ENCODE measurements around the gene GRB10.

The GRB10 gene

DNA sequence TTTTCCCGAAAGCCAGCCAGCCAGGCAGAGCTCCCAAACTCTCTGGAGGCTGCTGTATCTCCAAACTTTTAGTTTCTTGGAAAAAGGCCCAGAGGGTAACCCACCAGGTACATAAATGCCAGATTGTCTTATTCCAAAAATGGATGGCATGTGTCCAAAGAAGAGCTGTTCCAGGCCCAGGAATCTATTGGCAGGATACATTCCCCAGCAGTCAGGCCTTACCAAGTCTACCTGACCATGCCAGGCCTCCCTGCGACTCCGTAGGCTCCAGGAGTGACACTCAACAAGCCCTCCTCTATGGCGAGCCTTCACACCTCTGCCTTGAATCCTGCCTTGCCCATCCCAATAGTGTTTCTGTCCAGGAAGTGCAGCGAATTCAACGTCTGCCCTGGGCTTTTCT lies 95.6 kb downstream of the GRB10 start:
- DNase-seq, result no peak

DNA sequence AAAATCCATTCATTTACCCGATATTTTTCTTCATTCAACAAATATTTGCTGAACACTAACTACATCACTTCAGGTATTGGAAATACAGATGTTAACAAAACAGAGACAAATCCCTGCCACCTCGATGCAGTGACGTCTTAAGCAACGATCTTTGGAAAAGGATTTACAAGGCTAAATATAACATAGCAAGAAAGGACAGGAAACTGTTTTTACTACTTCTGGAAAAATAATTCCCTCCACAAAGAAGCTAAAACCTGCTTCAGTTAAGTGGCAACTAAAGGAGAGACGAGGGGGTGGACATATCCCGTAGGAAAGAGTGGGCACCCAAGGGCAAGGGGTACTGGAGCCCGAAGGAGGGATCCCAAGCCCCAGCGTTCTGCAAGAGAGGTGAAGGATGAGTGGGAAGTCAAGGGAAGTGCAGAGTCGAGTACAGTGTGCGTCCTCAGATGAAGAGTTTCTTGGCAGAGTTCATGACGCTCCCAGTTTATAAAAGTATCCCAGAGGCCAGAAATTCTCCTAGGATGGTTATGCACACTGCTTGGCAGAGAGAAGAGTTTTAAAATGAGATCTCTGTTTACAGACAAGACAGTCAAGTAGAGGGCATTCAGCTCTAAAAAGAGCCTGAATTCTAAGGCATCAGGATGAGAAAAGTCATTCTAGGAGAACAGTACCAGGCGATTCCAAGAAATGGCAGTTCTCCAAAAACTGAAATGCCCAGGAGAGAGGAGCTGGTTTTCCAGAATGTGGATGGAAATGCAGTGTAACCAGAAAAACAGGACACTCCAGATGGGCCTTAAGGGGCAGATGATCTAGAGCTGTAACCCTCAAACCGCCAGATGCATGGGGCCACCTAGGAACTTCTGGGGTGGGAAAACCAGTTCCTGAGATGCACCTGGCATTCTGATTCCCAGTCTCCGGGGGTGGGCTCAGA lies 97.3 kb downstream of the GRB10 start:
- DNase-seq, result no peak

DNA sequence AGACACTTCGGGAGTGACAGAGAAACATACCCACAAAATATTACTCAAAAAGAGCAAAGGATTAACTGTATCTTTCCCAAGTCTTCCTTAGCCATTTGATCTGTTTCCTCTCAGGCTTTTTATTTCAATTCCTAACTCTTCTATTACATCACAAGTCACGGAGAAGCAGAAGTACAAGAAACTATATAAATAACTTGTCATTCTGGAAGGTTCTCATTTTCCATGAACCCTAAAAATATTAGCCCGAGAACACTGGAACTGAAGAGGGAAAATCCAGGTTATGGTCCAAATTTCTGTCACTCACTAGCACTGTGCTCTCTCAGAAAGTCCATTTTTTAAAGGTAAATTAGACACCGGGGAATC lies 98.0 kb downstream of the GRB10 start:
- no peak for DNase-seq

DNA sequence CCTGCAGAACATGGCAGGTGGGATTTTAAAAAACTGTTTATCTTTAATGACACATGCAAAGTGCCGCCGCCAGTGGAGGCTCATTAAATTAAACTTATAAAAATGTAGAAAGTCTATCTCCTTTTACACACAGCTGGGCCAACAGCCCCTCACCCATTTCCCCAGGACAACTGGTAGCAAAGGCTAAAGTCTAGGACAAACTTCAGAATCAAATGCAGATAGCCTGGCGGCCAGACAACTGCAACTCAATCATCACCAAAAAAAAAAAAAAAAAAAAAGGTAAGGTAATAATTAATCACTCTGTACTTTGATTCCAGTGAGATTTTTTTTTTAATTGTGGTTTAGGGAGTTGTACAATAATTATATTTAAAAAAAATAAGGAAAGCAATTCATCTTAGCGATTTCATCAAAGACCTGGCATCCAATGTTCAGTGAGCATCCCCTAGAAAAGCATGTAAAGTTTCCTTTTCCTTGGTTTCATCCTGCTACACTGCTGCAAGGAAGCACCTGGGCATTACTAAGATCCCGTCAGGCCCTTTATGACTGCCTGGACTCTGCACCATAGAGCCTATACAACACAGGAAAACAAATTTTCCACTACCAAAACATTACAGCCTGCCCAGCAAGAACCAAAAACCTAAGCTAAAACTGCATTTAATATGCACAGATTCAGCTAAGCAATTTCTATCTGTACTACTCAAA lies 98.5 kb downstream of the GRB10 start:
- no peak for DNase-seq

DNA sequence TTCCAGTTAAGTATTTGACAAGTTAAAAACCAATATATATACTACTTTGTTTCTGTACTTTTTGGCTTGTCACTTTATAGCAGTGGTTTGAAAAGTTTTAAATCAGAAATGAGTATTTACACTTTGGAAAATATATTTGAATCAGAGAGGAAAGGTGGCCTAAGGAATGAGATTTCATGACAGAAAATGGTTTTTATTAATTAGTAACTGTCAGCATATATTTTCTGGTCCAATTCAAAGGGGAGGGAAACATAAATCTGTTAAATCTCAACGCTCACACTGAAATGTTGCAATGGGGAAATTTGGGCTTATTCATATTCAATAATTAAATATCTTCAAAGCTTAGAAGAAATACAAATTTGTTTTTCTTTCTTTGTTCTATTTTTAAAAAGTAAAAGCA lies 100.1 kb downstream of the GRB10 start:
- DNase-seq, result no peak

DNA sequence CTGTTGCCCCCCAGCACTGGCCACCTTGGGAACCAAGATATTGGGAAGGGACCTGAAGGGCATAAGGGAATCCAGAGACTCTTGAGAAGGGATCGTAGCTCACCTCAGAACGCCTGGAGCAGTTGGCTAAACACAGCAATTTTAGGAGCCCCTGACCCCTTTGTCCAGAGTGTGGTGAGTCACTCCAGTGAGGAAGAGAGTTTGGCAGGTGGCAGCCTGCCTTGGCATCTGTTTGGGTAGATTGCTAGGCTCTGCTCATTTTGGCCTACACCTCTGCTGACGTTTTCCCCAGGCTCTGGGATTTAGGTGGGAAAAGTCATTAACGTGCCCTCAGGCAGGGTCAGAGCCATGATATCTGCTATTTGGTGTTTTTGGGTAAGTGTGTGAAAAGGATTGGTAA lies 100.6 kb downstream of the GRB10 start:
- DNase-seq, result no peak

DNA sequence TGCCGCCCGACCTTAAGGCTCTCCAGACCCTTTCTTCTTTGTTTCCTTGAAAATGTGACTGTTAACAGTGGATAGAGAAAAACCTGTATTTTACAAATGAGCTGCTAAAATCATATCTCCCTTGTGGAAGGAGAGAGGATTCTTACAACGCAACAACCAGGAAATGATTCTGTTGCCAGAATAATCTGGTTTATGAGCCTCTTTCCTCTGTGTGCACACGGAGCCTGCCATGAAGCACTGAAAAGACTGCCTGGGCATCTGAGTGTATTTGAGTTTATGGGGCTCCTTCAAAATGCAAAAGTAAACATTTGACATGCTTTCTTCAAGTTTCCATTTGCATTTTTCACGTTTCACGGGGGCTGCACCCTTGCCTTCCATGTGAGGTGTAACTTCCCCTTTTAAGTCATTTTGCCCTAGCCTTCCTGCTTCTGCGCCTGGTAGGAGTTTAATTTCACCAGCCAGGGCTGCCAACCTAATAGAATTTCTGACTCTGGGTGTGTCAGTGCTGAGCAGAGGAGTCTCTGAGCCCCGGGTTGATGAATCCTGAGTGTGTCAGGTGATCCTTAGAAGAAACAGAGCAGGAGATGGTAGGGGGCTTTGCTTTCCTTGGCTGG lies 101.2 kb downstream of the GRB10 start:
- no peak for DNase-seq

DNA sequence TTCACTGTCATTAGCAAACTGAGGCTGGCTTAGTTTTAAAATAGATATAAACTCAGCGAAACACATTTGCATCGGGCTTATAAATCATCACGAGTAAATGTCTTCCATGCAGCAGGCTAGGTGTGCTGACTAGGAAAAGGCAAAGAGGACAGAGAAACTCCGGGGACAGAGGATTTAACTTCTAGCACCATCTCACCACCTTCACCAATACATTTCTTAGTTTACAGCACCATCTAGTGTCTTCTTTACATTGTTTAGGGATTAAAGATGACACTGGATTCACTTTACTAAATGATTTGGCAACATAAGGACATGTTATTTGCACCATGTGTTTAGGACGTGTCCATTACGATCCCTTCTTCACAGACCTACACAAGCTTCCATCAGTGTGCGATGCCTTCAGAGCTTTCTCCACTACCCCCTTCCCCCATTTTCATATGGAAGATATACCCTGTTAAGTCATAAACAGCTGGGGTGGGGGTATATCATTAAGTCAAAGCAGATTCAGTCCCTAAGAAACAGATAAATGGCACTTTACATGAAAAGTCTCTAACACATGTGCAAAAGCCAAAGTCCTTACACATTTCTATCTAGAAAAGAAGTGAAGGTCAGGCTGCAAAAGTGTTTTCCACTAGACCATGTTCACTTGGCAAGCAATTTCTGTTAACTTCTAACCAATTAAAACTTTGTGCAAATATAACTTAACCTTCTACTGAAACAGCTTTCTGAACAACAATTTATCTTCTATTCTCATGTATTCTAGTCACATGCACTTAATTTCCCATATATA lies 103.3 kb downstream of the GRB10 start:
- no peak for DNase-seq

DNA sequence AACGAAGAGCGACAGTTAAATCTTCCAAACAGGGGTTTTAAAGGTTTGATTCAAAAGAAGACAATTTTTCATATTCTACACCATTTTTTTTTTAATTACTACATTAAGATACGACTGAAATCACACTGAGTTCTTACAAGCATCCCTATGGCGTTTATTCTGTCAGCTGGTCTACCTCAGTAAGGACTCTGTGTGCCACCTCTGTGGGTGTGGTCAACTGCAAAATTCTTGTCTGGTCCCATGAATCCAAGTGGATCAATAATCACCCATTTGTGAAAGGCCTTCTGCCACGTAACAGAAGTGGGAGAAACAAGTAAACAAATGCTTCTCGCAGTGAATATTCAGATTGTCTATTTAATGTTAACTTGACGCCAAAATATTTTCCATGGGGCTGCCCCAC lies 104.1 kb downstream of the GRB10 start:
- no peak for DNase-seq

DNA sequence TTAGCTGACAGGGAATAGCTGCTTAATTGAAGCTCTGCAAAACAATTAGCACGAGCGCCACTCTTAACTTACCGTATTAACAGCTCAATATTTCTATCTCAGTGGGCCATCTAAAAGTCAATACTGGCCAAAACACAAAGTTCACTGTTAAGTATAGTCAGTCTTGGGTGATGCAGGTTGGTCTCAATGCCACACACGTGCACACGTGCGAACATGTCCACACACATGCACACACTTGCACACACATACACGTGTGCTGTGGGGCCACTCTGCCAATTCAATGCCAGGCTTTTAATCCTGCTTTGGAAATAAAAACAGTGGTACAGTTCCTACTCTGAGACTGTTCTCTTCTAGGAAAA lies 105.1 kb downstream of the GRB10 start:
- no peak for DNase-seq

DNA sequence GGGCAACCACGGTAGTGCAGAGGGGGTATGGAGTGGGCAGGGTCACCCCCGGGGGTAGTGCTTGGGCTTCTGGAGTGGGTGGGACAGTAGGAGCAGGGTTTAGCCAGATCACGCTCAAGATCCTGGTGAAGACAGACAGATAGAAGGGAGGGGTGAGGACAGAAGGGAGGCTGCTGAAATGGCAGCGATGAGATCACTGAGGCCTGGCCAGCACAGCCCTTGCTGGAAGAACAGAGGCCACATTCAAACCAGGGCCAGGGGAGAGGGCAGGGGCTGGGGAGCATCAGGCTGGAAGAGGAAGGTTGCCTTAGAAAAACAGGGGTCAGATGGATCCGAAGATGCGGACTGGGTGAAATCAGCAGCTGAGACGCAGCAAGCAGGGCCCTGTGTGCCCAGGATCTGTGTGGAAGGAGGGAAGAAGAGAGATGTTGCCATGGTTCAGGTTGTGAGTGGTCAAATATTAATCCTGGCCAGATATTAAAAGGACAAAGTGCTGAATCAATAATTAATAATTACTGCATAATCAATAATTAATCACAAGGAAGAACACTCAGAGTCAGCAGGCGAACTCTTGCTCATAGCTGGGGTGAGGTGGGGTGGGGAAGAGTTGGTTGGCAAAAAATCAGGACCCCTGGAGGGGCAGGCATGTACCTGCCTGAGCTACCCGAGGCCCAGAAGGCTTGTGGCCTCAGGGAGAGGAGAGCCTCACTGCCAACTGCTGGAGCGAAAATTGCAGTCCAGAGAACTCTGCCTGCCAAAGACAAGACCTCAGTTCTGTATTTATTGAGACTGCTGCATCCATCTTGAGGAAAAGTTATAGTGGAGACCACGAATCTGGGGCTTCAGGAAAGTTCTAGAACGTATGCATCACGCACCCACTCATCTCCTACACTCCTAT lies 105.7 kb downstream of the GRB10 start:
- DNase-seq, result no peak

DNA sequence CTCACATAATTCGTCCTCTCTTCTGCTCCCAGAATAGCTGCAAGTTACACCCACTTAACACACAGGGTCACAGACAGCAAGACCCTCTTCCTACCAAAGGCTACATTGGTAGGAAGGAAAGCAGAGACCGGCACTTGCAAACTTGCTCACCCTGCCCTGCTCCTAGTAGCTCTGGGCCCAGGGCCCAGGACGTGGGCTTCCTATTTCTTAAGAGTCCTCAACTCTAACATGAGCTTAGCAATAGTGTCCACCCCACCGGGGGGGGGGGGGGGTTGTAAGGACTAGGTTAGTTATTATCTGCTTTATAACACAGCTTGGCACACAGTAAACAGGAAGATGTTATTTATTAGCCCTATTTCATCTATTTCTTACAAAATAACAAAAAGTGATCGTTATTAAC lies 106.6 kb downstream of the GRB10 start:
- no peak for DNase-seq

DNA sequence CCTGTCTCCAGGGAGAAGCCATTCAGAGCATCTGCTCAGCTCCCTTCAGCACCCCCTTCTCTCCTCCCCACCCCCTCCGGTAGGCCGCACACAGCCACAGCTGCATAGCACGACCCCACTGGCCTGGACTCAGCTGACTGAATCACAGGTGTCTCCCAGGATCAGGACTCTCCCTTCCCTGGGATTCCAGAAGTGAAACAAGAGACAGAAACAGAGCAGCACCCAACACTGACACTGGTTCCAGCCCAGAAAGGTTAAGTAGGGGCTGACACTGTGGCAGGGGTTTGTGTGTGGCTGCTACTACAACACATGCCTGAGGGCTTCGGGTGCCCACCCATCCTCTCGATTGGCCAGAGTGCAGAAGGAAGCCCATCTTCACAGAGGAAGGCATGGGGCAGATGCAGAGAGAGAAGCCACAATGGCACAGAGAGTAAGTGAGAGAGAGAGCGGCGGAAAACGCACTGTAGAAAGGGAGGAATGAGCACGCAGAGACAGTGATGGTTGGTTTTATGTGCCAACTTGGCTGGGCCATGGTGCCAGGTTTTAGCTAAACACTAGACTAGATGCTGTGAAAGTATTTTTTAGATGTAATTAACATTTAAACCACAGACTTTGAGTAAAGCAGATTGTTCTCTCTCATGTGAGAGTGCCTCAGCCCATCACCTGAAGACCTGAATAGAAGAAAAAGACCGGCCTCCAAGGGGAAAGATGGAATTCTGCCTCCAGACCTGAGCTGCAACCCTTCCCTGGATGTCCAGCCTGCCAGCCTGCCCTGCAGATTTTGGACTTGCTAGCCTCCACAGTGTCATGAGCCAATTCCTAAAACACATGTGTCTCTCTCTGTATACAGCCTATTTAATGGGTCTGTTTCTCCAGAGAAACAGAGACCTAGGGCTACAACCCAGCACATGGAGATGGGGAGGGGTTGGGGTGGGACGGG lies 107.5 kb downstream of the GRB10 start:
- no peak for DNase-seq

DNA sequence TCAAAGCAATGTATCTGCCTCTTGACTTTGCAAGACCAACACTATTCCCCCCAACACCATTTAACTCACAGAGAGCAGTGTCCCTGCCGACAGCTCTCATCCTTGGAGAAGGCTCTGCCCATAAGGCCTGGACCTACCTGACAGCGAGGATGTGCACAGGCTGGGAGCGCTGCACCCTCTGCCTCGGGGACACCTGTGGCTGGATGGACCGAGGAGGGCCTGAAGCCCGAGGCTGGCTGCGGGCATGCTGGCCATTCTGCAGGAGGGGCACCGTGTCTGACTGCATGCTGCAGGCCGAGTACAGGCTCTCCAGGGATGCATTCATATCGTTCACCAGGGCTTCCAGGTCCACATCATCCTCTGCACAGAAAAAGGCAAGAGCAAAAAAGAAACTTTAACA lies 108.4 kb downstream of the GRB10 start:
- no peak for DNase-seq

DNA sequence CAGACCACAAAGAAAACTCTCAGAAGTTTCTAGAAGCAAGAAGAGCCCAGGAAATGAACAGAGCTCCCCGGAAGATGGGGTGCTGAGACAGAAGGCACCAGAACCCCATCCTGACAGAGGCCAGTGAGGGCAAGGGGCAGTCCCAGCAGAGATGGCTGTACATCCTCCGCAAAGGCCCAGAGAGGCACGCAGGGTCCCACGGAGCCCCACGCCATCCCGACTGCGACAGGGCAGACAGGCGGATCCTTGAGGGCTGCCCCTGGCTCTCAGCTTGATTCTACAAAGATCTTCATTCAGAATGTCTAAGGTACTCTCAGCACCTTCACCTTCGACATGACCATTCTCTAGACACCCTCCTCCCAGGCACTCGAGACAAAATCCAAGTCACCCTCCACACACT lies 109.6 kb downstream of the GRB10 start:
- no peak for DNase-seq

DNA sequence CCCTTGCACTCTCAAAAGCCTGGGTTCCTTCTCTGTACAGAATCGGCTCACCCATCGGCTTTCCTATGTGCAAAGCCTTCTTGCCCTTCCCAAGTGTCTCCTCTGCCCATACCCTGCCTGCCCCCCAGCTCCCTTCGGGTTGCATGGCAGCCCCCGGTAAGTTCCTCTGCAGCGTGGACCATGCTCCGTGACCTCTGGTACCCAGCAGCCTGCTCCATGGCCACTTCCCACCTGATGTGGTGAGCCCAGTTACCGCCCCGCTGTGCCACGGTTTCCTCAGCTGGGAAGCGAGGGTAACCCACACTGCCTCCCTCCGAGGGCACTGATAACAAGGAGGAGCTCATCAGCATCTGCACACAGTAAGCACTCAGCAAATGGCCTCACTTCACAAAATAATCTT lies 110.7 kb downstream of the GRB10 start:
- DNase-seq, result no peak

DNA sequence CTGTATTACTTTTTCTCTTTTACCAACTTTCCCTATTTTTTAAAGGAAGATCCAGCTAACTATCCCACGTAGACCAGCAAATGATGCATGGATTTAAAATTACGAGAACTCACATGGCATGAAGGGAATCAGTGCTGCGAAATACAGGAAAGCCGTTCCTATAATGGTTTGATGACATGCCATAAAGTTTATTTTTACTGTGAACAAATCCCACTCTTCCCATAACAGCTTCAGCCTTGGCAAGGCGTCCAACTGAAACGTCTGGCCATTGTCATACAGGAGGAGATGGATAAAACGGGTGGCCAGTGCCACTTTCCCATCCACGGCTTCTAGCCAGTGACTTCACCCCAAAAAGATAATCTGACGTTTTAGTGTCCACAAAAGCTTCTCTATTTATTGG lies 111.3 kb downstream of the GRB10 start:
- DNase-seq, result no peak

DNA sequence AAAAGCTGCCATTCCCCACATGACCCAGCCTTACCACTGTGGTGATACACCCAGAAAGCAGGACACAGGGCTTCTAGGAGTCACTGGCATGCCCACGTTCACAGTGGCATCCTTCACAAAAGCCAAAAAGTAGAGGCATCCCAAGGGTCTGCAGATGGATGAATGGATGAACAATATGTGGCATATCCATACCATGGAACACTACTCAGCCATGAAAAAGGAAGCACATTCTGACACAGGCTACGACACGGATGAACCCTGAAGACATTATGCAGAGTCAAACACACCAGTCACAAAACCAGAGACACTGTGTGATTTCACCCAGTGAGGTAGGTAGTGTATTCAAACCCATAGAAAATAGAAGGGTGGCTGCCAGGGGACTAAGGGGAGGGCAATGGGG lies 112.8 kb downstream of the GRB10 start:
- no peak for DNase-seq

DNA sequence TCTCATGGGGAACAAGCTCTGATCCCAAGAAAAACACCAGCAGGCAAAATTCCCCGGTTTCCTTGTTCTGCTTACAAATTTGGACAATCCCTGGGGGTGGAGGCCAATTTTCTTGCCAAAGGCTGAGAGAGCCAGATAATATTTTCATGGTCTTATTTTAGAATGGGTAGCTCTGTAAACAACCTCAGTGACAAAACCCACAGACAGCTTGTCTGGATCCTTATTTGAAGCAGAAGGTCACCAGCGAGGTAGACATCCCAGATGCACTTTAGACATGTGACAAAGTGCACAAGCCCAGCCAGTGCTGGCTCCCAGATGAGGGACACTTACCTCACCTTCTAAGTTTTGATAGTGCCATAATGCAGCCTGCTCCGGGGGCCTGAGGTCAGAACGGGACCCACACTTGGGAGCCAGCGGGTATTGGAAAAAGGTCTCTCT lies 114.9 kb downstream of the GRB10 start:
- no peak for DNase-seq

DNA sequence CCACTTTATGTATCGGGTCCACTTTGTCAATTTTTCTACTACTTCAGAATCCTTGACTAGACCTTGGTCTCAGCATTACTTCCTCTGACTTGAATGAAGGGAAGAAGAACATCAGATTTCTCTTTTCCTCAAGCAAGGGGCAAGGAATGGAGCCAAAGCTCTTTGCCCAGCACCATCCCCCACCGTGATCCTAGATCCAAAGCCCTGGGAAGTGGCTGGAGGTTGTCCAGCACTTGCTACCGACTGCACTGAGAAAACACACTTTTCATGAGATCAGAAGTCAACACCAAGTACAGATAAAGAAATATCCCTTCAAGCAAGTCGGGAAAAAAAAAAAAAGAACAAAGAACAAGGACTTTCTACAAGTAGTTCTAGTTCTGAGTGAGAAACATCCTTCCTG lies 115.4 kb downstream of the GRB10 start:
- DNase-seq, result no peak

DNA sequence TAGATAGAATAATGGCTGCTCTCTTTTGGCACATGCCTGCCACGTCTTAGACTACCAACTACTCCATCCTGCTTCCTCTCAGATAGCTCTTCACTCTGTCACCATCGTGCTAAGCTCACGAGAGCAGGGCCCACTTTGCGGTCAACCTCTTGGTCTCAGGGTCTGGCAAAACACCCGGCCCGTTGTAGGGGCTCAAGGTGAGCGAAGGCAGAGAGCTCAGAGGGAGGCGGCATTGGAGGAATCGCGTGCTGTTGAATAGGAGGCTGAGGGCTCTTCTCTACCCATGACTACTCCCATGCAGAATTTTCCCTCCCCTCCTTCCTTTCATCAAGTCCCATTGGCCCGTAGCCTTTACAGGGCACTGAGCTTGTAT lies 116.6 kb downstream of the GRB10 start:
- DNase-seq, result no peak

All from activated T-cell treated with anti-CD3 and anti-CD28 coated beads, Interleukin-2, amount 50 U/mL, for 1 hour (primary cell).